ENCODE results near the gene WNT7B.

GRCh38 chr22:45878901-45879551 lies 97.9 kb downstream of the WNT7B start:
- TF ChIP-seq POLR2AphosphoS5 (IDR thresholded peaks at IDR 0.05; ENCODE audit: borderline replicate concordance, low read depth, low read length) (no peak), EZH2 (IDR thresholded peaks at IDR 0.05) (no peak)
